GM12873 (cell line): ENCODE measurements around the gene JAM3.

Experiments used
- TF ChIP-seq, protein P1 (sequence below): IDR thresholded peaks from 2 replicates; pipeline ENCODE4 v1.5.1; 2012; ENCODE audit warnings: low read depth, mild to moderate bottlenecking, moderate library complexity, low read length, control low read depth; ENCODE audit not compliant: insufficient read depth; ENCODE audit errors: missing control alignments

Gene JAM3

DNA sequence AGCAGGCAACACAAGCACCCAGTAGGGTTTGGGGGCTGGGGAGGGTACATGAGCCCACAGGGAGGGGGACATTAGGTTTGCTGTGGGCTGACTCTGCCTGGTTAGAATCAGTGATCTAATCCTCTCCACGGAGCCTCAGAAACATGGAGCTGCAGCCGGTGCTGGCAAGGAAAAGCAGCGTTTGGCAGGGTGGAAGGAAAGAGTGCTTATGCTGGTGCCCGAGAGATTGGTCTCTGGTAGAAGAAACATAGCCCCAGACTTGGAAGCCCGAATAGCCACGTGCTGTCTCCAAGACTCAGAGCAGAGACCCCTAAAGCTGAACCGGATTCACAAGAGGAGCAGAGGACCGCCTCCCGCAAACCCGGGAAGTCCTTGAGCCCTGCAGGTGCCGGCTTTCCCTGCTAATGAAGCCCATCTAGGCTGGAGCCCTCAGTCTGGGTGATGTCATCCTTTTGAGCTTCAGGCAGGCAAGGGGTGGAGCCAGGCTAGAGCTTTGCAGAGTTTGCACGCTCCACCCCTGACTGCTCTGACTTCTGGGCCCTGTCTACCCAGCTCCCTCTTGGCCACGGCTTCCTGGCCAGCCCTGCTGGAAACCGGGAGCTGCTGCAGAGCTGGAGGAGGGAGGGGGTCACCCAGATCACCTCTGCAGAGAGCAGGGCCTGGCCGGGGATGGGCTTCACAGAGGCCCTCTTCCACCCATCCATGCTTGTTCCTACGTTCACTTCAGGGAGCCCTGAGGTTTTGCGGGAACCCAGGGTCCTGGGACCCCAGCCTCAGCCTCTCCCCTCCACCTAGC, 35.0 kb upstream of the JAM3 start:
- TF ChIP-seq, protein P1, sequence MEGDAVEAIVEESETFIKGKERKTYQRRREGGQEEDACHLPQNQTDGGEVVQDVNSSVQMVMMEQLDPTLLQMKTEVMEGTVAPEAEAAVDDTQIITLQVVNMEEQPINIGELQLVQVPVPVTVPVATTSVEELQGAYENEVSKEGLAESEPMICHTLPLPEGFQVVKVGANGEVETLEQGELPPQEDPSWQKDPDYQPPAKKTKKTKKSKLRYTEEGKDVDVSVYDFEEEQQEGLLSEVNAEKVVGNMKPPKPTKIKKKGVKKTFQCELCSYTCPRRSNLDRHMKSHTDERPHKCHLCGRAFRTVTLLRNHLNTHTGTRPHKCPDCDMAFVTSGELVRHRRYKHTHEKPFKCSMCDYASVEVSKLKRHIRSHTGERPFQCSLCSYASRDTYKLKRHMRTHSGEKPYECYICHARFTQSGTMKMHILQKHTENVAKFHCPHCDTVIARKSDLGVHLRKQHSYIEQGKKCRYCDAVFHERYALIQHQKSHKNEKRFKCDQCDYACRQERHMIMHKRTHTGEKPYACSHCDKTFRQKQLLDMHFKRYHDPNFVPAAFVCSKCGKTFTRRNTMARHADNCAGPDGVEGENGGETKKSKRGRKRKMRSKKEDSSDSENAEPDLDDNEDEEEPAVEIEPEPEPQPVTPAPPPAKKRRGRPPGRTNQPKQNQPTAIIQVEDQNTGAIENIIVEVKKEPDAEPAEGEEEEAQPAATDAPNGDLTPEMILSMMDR: no peak

DNA sequence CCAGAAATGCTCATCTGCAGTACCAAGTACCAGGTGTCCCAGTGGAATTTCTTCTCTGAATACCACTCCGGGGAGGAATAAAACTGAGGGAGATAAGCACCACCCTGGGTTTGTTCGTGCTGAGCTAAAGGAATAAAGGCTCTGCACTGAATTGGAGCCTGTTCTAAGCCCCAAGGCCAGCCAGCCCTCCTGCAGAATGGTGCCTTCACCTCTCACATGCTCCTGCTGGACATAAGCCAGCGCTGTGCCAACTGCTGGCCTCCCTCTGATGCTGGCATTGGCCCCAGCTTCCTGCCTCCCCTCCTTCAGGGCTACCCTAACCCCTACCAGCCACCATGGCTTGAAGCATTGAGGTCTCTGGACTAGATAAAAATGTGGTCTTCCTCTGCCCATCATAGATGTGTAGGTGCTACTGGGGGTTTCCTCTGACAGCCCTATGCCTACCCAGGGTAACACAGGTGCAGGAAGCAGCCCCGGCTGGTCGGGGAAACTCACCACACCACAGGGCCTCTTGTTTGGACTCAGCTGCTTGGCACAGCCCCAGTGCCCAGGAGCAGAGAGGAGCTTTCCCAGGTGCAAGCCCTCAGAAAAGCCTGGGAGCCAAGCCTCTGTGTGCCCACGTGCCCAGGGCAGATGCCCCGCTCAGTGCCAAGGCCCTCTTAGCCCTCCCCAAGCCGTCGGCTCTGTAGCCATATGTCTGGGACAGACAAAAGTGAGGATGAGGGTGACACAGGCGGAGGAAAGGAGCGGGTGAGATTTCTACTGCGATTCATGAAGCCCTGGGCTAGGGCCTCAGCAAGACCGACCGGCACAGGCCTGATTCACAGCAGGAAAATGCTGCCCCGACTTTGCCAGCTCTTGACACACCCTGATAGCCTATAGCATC, 34.1 kb upstream of the JAM3 start:
- TF ChIP-seq, protein P1: no peak

DNA sequence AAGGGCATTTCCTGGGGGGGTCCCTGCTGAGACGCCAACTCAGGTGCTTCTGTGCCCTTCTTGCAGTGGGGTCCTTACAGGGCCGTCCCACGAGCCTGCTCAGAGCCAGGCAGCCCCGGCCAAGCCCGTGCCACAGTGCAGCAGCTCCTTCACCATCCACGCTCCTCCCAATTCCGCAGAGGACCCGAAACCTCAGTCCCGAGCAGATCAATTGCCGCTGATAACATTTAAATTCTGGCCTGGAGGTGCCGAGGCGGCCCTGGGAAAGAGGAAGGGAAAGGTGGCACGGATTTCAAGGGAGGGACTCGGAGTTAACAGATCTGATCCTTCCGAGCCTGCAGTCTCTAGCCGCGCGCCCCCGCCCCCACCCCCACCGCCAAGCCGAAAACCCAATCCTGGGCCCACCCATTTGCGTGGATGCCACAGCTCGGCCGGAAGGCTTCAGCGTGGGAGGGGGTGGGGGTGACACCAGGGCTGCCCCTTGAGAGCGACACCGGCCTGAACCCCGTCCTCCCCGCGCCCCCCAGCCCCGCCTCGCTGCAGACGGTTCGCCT, 32.3 kb upstream of the JAM3 start:
- TF ChIP-seq, protein P1: no peak

DNA sequence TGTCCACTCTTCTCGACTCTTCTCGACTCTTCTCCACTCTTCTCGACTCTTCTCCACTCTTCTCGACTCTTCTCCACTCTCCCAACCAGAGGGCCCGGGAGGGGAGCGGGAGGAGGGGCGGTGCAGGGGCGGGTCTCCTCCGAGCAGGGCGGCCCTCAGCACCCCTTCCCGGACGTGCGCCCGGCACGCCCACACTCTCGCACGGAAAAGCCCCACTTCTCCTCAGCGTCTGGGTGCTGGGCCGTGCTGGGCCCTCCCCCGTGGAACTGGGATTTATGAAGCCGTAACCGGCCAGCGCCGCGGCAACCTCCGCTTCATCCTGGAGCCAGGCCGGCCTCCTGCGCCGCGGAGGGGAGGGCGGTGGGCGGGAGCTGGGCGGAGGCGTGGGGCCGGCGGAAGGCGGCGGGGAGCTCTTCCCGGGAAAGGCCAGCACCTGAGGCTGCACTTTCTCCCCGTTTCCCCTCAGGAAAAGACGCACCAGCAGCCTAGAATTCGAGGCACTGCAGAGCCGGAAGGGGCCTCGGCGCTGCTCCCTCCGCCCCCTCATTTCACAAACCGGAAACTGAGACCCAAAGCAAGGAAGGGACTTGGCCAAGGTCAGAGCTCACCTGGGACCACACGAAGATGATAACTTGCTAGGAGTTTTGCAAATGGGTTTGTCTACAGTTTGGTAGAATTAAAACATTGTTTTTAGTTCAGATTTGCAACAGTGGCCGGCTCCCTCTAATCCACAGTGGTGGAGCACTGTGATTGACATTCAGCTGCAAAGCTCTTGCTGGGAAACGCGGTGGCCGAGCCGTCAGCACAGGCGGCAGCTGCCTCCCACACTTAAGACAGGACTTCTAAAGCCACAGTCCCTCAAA, 31.6 kb upstream of the JAM3 start:
- TF ChIP-seq, protein P1: no peak

DNA sequence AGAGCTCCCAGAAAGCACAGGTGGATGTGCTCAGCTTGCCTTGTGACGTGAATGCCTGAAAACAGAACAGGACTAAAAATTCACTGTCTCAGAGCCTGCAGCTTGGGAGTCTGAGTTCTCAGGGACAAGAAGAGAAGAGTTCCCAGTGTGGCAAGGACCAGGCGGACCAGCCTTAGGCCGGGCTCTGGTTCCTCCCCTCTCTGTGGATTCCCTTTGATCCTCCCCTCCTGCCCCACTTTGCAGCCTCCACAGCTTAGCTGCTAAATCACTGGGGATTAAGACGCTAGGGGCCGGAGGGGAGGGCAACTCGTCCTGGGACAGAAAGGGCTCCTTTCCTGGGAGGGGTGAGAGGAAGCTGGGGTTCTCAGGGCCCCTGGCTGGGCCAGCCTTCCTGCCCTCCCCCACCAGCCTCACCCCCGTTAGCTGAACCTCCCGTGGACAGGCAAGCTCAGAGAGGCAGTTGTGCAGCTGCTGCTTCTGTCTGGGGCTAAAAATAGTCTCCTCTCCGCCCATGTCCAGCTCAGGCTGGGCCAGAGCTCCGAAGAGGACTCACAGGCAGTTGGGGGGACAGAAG, 29.9 kb upstream of the JAM3 start:
- TF ChIP-seq, protein P1: no peak

DNA sequence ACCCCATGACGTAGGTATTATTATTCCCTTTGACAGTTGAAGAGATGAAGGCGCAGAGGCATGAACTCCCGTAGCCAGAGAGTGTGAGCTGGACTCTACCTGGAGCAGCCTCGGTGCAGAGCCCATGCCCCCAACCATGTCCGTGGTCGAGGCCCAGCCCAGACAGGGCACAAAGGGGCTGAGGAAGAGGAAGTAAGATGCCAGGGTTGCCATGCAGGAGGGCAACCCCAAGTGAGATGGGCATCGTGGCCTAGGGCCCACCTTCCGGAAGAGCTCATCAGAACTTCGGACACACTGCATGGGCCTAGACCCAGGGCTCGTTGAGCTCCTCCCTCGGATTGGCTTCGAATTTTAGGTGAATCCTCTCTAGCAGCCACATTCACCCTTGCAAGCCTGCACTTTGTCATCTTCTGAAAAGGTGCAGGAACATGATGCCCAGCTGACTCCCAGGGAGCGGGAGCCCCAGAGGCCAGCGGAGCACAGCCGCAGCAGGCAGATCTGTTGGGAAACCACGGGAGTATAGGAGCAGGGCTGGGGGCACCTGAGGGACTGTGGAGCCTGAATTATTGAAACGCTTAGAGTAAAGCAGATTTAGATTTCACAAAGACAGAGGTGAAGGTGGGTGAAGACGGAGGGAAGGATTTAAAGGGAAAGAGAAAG, 29.0 kb upstream of the JAM3 start:
- TF ChIP-seq, protein P1: no peak
